Right lobe of liver (tissue), 6 donors: Measurements from ENCODE around the gene SSBP4. TPM values are rescaled to one million over a fixed set of nuclear protein-coding genes. Genes with fewer than 3 reads are reported as not detected.

Experiments used
- ATAC-seq, 4 donors: fragments of 200-7000 bp; cut with Tn5 transposase; one replicate each; pipeline ENCODE4 v1.9.1; 2020; ENCODE audit warnings: mild to moderate bottlenecking in 4 of 4, moderate library complexity in 4 of 4
- DNase-seq, 3 donors: peaks; one replicate each; pipeline ENCODE4 v3.0.0-alpha.2; 2020
- H3K27ac ChIP-seq, 3 donors: fragments of 200-600 bp; one replicate each; pipeline ENCODE4 v1.8.0; 2022
- H3K27me3 ChIP-seq, 2 donors: fragments of 200-600 bp; one replicate each; pipeline ENCODE4 v1.8.0; 2022
- H3K36me3 ChIP-seq, 4 donors: fragments of 200-600 bp; sonication (generic) in 1 of 4; one replicate each; pipeline versions ENCODE4 v1.5.1 to v1.8.0; 2017 to 2022; ENCODE audit warnings: control low read depth in 1 of 4
- H3K4me1 ChIP-seq, 4 donors: fragments of 200-600 bp; sonication (generic) in 1 of 4; one replicate each; pipeline versions ENCODE4 v1.5.1 to v1.8.0; 2017 to 2022; ENCODE audit warnings: control low read depth in 1 of 4
- H3K4me3 ChIP-seq, 3 donors: fragments of 200-600 bp; one replicate each; pipeline ENCODE4 v1.8.0; 2022
- H3K9me3 ChIP-seq, 4 donors: fragments of 200-600 bp; sonication (generic) in 1 of 4; one replicate each; pipeline versions ENCODE4 v1.5.1 to v1.8.0; 2017 to 2022; ENCODE audit warnings: control low read depth in 1 of 4
- CTCF ChIP-seq, 4 donors: fragments of 200-600 bp in 3 of 4; fragments of 450-650 bp in 1 of 4; IDR thresholded peaks; one replicate each; pipeline versions ENCODE4 v1.5.1 to v1.8.0; 2016 to 2022; ENCODE audit warnings: antibody characterized with exemption in 4 of 4, mild to moderate bottlenecking in 2 of 4
- POLR2A ChIP-seq: fragments of 450-650 bp; IDR thresholded peaks from one replicate; pipeline ENCODE4 v1.6.1; 2017; ENCODE audit warnings: antibody characterized with exemption, mild to moderate bottlenecking
- WGBS: methylation state at CpG from one replicate; pipeline ENCODE4 v1.1.6; 2018; ENCODE audit warnings: low coverage, low lambda C conversion rate; ENCODE audit not compliant: insufficient coverage; ENCODE audit errors: missing lambda C conversion rate; 5-methylcytosine and 5-hydroxymethylcytosine counted together
- intact Hi-C, 2 donors: fragments of 100-400 bp; cut with DNase I; formaldehyde crosslinking; loops; one replicate each; pipeline versions ENCODE4 v1.11.2 to v1.14.1; 2022
- total RNA-seq, 6 experiments: library from RNA; depleted of rRNA in 2 of 6; stranded (reverse); fragments of >200 nt in 2 of 6; fragmentation: NEBNext Ultra II Directional in 3 of 6; extraction: Animal tissue kit (Norgen Biotek cat#: 25700) in 3 of 6; gene quantifications; one replicate each; pipeline versions ENCODE4 v1.1.0 to v1.2.4, GENCODE V29; 2016 to 2023
- donor health status: DM: no; HTN: yes; CAD: no.
- donor health status: DM: no; HTN: no; CAD: no.
- donor health status: DM: no; HTN: no; CAD: no.
- donor health status: DM: no; HTN: yes; CAD: no.
- donor health status: DM: no; HTN: yes; CAD: no.

SSBP4 gene
- total RNA-seq, 6 experiments from 2014 or later = 12.8 to 23.9 (median 15.9) TPM

GRCh38 chr19:18415178-18415867 is 3.9 kb upstream of the SSBP4 start:
- intact Hi-C loops = loop anchor here in 1 of 2 donors (10.0 kb wide), 1 partner anchor 141 kb away; the partner anchor contains the start of gene IQCN
- peak overlapping the region; percentile 23 to 84 (median 77) for H3K27ac ChIP-seq
- peak overlapping the region in 2 of 3 donors; percentile 4 to 11 for H3K4me3 ChIP-seq
- ATAC-seq (peak; percentile 3 to 24 (median 8)), DNase-seq (peak; percentile 60 to 75 (median 72))
- peaks cover 0 to 5% of the 10 kb centered on the region in 2 donors for H3K27me3 ChIP-seq
- WGBS = 33% methylated on average over 17 of the region's 25 CpGs
- no peaks in the 10 kb centered on the region for H3K36me3 ChIP-seq
- TF ChIP-seq POLR2A (peak; percentile 17), CTCF (IDR thresholded peaks at IDR 0.05) (no peak)
- H3K9me3 ChIP-seq = no peaks in the 10 kb centered on the region
- peaks cover 0 to 41% (median 16%) of the 10 kb centered on the region in 4 donors for H3K4me1 ChIP-seq

- Histone ChIP-seq H3K4me3 (peak overlapping the region in 2 of 3 donors; percentile 4 to 35), H3K27ac (peak overlapping the region; percentile 75 to 84 (median 77)), H3K36me3 (no peaks in the 10 kb centered on the region), H3K9me3 (no peaks in the 10 kb centered on the region), H3K27me3 (peaks cover 0 to 5% of the 10 kb centered on the region in 2 donors), H3K4me1 (peaks cover 0 to 46% (median 16%) of the 10 kb centered on the region in 4 donors)
- peak; percentile 39 to 58 (median 51) for ATAC-seq
- DNase-seq = peak; percentile 82 to 91 (median 89)
- intact Hi-C loops = loop anchor here in 1 of 2 donors (10.0 kb wide), 1 partner anchor 142 kb away; the partner anchor contains the start of gene IQCN
- no peak for TF ChIP-seq CTCF (IDR thresholded peaks at IDR 0.05)
- 0% methylated on average over 15 of the region's 44 CpGs for WGBS
These were observed 2.4 kb upstream of the SSBP4 start for GRCh38 chr19:18416778-18417249.

GRCh38 chr19:18417250-18418028 is 1.8 kb upstream of the SSBP4 start:
- Histone ChIP-seq H3K9me3 (no peaks in the 10 kb centered on the region), H3K27ac (peak overlapping the region; percentile 70 to 84 (median 75)), H3K4me1 (peaks cover 0 to 46% (median 16%) of the 10 kb centered on the region in 4 donors), H3K4me3 (peak overlapping the region; percentile 3 to 35 (median 4)), H3K27me3 (peaks cover 0 to 5% of the 10 kb centered on the region in 2 donors), H3K36me3 (no peaks in the 10 kb centered on the region)
- DNase-seq (peak; percentile 77 to 88 (median 87)), ATAC-seq (peak; percentile 38 to 61 (median 42))
- WGBS = 0% methylated on average over 20 of the region's 53 CpGs
- intact Hi-C loops = loop anchor here in 1 of 2 donors (10.0 kb wide), 1 partner anchor 143 kb away; the partner anchor contains the start of gene IQCN
- TF ChIP-seq CTCF (IDR thresholded peaks at IDR 0.05) (no peak), POLR2A (peak; percentile 48)

- DNase-seq = peak in 1 of 3 donors; percentile 74
- TF ChIP-seq CTCF (IDR thresholded peaks at IDR 0.05) = no peak
- TF ChIP-seq POLR2A = no peak
- Histone ChIP-seq H3K36me3 (no peaks in the 10 kb centered on the region), H3K27me3 (peaks cover 0 to 5% of the 10 kb centered on the region in 2 donors), H3K4me1 (peaks cover 0 to 46% (median 16%) of the 10 kb centered on the region in 4 donors), H3K9me3 (no peaks in the 10 kb centered on the region), H3K4me3 (peak overlapping the region in 2 of 3 donors; percentile 3 to 35), H3K27ac (peak overlapping the region in 2 of 3 donors; percentile 70 to 84)
- 30% methylated on average over 2 of the region's 30 CpGs for WGBS
- no peak for ATAC-seq
- intact Hi-C loops = loop anchor here in 1 of 2 donors (10.0 kb wide), 1 partner anchor 143 kb away; the partner anchor contains the start of gene IQCN
These were observed 1.1 kb upstream of the SSBP4 start for GRCh38 chr19:18418029-18418482.
